Endothelial cell of umbilical vein (primary cell): ENCODE results near the gene STK40.

Experiments
- EZH2 ChIP-seq: IDR thresholded peaks from 2 replicates; pipeline ENCODE4 v1.6.1; 2012; ENCODE audit warnings: borderline replicate concordance, low read depth, mild to moderate bottlenecking, moderate library complexity, low read length, inconsistent platforms; ENCODE audit not compliant: severe bottlenecking
- GATA2 ChIP-seq: IDR thresholded peaks from 2 replicates; pipeline ENCODE4 v1.7.0; 2011; ENCODE audit warnings: low read depth, mild to moderate bottlenecking, moderate library complexity, mixed read lengths, low read length; ENCODE audit not compliant: insufficient read length, insufficient read depth
- JUN ChIP-seq: IDR thresholded peaks from 2 replicates; pipeline ENCODE4 v1.6.1; 2011; ENCODE audit warnings: borderline replicate concordance, low read depth; ENCODE audit not compliant: insufficient read length, insufficient read depth
- POLR2A ChIP-seq: IDR thresholded peaks from 2 replicates; pipeline ENCODE4 v1.6.1; 2012; ENCODE audit warnings: low read depth, mild to moderate bottlenecking, control low read depth, low read length
- TF ChIP-seq, protein P1 (sequence below), 2 donors: IDR thresholded peaks; 1 replicate in 1 of 2; 2 replicates in 1 of 2; pipeline ENCODE4 v1.5.1; 2011; ENCODE audit warnings: low read length in 2 of 2, mild to moderate bottlenecking in 2 of 2, moderate library complexity in 2 of 2, control low read depth in 1 of 2, inconsistent platforms in 1 of 2, low read depth in 1 of 2; ENCODE audit not compliant: insufficient read depth in 1 of 2; ENCODE audit errors: extremely low read depth in 1 of 2

DNA sequence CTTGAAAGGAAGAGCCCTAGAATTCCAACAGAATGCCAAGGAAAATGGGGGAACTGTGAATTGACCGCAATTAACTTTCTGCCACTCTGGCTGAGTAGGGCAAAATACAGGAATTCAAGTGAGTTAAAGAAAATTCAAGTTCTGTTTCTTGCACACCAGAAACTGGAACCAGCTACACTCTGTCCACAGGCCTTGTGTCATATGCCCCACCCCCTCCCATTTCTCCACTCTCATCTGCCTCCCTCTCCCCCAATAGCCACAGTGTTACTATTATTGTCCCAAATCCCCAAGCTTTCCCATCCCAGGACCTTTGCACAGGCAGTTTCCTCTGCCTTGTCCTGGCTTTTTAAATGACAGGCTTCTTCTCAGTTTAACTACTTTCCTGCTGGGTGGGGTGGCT is 4.3 kb upstream of the STK40 start:
- TF ChIP-seq, protein P1, sequence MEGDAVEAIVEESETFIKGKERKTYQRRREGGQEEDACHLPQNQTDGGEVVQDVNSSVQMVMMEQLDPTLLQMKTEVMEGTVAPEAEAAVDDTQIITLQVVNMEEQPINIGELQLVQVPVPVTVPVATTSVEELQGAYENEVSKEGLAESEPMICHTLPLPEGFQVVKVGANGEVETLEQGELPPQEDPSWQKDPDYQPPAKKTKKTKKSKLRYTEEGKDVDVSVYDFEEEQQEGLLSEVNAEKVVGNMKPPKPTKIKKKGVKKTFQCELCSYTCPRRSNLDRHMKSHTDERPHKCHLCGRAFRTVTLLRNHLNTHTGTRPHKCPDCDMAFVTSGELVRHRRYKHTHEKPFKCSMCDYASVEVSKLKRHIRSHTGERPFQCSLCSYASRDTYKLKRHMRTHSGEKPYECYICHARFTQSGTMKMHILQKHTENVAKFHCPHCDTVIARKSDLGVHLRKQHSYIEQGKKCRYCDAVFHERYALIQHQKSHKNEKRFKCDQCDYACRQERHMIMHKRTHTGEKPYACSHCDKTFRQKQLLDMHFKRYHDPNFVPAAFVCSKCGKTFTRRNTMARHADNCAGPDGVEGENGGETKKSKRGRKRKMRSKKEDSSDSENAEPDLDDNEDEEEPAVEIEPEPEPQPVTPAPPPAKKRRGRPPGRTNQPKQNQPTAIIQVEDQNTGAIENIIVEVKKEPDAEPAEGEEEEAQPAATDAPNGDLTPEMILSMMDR (IDR thresholded peaks at IDR 0.05; ENCODE audit: extremely low read depth in 1 of 2, insufficient read depth in 1 of 2, low read depth in 1 of 2, low read length in 2 of 2) = no peak
- TF ChIP-seq EZH2 (no peak), POLR2A (no peak), GATA2 (no peak), JUN (no peak)
